Activated gamma-delta T cell treated with Interleukin-2 at 50 U/mL for 16 hours (primary cell): Measurements from ENCODE around the gene FIBCD1.

Source experiments
- DNase-seq: peaks from one replicate; pipeline ENCODE4 v3.0.0-alpha.2; 2020

The FIBCD1 gene

DNA sequence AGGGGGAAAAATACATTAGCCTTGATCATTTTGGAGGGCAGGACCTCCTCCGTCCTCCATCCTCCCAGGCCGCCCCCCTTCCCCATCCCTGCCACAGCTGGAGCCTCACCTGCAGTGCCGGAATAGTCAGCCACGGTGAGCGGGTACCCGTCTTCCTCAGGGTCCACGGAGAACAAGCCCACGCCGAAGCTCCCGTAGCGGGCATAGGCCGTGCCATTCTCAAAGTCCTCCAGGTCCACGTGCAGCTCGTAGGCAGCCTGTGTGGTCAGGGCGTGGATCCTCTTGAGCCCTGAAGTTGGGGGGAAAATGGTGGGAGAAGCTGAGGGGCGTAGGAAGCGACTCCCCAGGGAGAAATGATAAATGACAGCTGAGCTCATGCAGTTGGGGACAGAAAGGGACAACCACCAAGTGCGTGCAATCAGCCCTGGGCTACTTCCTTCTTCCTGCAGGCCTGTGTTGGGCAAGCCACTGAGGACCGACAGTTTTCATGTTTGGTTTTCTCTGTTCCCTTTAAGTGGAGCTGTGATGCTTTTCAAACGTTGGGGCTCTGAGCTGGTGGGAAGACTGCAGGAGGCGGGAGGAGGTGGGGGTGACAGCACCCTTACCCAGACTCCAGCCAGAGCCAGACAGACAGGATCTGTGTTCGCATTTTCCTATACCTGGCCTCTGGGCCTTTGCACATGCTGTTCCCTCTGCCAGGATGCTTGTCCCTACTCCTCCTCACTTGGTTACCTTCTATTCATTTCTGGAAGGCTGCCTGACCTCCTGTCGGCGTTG is 33.7 kb downstream of the FIBCD1 start:
- no peak for DNase-seq

DNA sequence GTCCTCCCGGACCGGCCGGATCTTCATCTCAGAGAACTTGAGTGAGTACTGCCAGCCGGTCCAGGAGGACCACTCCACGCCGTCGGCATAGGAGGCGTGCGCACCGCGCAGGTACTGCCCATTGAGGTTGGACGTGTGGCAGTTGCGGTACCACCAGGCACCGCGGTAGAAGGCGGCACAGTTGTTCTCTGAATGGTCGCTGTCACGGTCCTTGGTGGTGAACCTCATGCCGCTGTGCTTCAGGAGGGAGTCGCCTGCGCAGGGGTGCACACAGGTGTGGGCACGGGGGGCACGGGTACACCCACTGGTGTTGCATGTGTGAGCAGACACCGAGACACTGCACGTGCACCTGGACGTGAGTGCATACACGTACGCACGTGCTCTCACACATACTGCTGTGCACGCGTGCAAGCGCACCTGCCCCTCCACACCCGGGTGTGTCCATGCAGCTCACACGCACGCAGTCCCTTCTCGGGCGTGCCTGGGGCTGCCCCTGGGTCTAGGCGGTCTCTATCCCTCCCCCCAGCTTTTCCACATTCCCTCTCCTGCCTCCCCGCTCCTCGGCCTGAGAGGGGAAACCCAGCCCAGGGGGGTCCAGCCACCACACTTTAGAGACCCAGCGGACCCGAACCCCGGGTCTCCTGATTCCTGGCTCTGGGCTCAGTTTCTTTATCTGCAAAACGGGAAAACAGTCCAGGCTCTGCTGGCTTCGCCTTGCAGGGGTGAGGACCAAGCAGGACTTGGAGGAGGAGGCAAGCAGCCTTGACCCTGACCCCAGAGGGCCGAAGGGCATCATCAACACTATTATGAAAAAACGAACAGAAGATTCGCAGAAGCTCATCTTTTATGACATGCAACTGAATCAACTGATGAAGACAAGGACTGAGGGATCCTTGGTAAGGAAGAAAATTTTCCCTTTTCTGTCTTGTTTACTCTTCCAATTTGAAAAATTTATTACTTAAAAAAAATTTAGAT is 34.7 kb downstream of the FIBCD1 start:
- no peak for DNase-seq

DNA sequence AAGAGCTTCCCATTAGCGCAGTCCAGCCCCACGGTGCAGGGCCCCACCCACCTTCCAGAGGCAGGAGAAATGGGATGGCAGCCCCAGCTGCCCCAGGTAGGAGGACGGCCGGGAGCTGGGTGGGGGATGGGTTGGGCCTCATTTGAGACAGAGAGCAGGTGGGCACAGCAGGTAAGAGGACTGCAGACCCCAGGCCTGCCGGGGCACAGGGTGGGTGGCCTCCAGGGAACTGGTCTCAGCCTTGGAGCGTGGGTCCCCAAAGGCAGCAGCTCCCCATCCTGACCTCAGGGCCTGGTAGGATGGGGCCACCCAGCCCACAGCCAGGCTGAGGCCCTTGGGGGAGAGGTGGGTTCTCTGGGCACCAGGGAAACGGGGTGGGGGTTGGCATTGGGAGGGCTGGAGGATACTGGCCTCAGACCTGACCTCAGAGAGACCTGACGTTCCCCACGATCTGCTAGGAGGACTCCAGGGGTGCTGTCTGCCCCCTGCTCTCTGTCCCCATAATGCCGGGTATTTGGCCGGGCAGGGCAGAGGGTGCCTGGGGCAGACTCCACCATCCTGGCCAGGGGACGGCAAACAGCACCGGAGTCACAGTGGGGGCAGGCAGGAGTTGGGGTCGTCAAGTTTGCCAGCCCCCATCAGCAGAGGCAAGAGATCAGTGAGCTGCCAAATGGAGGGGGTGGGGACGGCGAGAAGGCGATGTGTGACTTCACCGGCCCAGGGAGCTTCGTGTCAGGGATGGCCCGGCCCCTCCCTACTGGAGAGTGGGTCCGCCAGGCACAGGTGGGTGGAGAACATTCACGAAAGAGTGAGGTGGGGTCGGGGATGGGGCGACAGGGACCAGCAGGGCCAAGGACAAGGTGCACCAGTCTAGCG is 35.6 kb downstream of the FIBCD1 start:
- no peak for DNase-seq

DNA sequence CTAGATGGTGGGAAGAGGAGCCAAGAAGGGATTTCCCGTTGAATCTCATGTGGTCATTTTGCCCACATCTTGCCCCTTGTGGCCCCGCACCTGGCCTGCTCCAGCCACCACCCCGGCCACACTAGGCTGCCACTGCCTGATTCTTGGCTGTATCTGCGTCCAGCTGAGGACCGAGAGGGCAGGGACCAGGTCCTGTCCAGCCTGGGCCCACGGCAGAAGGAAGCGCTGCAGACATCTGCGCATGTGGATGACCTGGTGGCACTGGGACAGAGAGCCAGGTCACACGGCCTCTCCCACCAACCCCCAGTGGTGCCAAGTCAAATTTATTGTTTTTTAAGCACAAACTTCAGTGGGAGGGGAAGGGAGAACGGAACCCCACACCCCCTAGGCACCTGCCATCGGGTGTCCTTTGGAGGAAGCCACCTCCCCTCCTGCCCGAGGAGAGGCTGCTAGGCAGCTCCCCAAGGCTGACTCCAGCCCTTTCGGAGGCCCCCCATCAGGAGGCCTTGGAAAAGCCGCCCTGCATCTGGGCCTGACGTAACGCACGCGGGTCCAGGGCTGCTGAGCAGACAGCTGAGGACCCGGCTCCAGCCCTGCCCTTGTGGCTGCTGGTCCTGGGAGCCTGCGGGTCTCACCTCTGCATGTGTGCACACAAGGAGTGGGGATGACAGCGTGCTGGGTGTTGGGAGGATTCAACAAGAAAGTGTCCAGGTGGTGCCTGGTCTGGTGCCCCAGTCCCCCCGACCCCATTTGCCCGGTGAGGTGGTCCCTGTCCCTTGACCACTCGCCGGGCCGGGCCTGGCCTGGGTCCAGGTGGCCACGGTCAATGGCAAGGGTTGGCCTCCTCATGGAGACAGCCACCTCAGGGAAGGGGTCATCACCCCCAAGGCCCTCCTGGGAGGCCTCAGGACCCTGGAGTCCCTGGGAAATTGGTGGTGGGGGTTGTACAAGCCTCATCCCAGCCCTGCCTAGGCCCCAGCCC is 36.6 kb downstream of the FIBCD1 start:
- no peak for DNase-seq

DNA sequence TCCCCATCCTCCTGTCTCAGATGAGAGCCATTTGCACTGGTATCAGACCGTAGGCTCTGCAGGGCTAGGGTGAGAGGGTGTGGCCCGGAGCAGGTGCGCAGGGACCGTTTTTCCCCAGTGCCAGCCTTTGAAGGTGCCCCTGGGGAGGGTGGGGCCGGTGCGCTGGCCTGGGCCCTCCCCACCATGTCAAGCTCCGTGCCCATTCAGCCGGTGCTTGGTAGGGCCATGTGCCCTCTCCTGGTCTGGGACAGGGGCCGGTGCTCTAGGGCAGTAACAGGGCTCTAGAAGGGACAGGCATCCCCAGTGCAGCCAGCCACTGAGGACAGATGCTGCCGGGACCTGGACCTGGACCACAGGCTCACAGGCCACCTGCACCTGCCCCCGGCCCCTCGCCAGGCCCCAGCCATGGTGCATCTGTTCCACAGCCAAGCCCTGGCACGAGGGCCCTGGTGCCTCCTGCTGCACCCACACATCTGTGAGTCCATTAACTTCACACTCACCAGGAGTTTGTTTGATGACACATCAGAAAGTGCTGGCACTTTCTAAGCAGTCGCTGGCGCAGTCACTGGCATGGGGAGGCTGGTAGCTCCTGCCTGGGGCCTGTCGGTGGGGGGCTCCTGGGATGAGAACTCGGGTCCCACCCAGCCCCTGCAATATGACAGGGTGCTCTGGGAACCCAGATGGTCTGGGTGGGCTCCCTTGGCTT is 37.4 kb downstream of the FIBCD1 start:
- DNase-seq = no peak

DNA sequence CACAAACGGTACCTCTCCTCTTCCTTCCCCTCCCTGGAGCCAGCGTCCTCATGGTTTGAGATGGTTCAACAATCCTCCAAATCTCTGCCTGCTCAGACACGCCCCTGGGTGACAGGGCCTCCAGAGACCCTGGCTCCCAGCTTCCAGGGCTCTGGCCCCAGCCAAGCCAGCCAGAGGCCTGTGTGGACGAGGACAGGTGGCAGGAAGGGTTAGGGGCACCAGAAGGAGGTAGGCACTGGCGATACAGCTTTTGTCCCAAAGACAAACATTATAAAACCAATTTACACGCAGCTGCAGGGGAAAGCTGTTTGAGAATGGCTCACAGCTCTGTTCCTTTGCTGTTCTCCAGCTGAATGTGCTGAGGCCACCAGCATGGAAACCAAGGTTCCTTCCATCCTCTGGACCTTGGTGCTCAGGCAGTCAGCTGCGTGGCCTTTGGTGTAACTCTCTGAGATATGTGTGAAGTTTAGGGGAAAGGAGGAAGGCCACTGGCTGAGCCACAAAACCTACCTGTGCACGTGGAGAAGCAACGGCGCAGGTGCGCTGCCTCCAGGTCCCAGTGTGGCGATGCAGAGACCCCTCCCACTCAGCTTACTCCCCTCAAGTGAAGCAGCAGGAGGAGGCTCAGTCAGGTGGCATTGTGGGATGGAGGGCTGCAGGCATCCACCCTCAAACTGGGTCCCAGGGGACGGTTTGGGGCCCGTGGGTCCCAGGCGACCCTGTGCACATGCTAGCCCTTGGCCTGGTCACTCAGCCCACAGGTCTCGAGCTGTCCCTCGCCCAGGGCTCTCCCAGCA is 38.1 kb downstream of the FIBCD1 start:
- DNase-seq = no peak

DNA sequence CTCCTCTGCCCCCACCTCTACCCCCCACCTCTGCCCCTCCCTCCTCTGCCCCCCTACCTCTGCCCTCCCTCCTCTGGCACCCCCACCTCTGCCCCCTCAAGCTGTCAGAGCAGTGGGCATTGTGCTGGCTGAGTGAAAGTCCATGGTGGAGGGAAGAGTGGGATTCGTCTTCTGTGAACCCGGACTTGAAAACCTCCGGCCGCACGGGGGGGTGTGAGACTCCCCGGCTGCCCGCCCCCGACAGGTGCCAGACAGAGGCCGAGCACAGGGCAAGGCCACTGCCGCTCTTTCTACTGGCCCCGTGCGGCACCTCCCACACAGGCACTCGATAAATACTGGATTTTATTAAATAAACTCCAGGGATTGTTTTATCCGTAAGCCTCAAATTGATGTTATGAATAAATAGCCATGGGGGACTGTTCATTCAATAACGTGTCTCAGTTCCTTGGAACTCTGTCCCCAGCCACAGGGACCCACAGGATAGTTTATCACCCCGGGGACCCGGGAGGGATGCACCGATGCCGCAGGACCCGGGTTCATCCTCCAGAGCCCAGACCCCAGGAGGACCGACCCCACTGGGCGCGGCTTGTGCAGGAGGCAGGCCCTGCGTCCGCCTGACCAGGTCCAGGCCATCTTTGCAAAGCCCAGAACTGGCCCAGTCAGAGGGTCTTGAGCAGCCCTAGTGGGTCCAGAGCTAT is 39.8 kb downstream of the FIBCD1 start:
- DNase-seq = no peak

DNA sequence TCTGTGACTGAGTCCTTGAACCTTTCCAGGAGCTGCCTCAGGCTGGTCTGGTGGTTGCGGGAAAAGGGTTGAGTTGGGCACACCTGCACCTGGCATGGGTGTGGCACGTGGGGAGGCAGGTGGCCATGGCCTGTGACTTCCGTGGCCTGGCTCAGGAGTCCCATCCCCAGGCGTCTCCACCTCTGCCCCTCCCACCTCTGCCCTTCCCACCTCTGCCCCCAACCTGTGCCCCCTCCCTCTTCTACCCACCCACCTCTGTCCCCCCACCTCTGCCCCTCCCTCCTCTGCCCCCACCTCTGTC is 40.5 kb downstream of the FIBCD1 start:
- no peak for DNase-seq

DNA sequence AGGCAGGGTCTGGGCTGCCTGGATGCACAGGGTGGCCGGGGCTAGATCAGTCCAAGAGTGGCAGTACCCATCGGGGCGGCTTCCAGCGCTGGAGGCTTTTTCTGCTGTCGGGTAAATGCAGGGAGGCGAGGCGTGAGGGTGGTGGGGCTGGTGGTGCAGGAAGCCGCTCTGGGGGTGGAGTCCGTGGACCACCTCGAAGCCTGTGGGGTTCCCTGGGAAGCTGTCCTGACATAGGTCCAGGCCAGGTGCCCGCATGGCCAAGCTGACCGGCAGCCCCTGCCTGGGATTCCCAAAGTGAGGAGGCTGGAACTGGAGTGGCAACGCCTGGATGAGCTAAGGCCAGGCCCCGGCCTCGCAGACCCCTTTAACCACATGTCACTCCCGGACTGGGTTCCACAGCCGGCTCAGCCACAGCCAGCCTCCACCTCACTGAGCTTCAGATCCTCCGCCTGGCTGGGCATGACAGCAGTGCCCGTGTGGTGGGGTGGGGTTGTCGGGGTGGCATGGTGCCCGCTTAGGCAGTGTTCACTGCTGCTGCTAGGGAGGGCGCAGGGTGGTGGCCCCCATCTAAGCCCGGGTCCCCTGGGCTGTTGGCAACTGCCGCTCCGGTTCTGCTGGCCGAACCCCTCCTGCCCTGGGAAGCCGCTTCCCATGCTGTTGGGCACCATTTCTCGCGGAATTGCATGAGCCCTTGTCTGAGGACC is 41.0 kb downstream of the FIBCD1 start:
- DNase-seq = no peak

DNA sequence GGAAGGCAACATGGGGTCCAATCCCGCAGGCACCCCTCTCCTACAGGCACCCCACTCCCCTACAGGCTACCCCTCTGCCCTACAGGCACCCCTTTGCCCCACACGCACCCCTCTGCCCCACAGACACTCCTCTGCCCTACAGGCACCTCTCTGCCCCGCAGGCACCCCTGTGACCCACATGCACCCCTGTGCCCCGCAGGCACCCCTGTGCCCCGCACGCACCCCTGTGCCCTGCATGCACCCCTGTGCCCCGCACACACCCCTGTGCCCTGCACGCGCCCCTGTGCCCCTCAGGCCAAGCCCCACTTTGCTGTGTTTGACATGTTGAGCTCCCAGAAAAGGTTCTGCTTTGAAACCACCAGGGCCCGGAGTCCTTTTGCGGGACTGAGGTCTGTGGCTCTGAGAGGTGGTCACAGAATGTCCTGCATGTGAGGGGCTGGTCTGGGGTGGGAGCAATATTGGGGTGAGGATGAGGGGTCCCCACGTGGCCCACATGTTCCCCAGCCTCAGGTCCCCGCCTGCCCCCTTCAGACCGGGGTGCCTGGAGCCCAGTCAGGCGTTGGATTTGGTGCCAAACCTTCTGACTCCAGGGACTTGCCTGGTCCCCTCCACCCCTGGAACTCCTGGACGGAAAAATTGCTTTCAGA is 41.8 kb downstream of the FIBCD1 start:
- DNase-seq = no peak

DNA sequence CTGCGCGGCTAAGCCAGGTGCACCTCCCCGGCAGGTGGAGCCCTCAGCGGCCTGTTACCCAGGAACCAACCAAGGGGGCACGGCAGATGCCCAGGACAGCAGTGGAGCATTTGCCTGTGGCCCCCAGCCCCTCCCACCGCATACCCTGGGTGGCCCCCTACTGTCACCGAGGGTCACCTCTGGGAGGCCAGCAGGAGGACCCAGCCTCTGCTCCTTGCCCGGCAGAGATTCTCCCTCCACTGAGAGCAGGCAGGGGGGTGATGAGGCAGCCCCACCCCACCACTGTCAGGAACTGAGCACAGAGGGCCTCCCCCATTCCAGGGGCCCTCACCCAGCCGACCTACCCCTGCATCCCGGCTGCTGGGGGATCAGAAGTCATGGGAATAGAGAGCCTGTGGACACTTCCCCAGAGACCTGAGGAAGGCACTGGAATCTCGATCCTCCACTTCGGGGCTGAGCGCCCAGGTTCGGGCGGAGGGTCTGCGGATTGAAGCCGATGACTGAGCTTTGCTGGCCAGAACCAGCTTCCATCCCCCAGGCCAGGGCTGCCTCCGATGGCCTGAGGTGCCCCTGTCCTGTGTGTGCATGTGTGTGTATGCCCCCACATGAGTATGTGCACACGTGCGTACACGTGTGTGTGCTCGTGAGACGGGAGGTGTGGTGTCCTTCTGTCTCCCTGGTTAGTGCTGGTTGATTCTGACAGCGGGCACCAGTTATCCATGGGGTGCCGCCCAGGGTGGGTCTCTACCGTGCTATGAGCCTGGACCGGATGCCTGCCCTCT is 42.6 kb downstream of the FIBCD1 start, which contains the start of gene QRFP:
QRFP (minus strand) TSS at position 580 of the 782 bp plus-strand sequence. CDS start 2,974 bp downstream, outside the sequence.
- no peak for DNase-seq

DNA sequence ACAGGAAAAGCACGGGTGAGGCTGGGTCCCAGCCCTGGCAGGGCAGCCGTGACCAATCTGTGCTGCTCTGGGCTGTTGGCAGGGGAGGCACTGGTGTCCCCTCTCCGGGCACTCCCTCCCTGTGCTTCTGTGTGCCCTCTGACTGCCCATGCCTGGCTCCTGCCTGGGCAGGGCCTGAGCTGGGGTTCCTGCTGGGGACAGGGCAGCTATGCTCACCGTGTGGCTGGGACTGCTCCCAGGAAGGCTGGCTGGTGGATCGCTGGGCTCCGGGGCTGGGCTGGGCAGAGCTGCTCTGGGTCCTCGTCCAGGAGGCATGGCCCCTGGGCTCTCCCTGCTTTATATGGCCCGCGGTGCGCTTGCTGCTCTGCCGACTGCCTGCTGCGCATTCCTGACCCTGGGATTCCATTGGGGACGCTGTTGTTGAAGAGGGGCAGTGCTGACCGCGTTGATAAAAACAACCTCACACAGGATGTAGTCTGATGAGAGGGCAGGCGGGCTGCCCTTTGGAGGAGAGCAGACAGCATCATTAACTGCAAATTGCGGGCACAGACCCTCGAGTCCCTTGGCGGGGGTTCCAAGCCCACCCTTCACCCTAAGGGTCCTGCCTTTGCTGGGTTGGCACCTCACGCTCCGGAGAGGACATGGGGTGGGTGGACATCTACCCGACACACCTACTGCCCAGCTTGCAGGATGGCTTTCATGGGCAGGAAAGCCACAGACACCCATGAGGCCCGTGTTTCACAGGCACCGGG is 43.4 kb downstream of the FIBCD1 start:
- DNase-seq = no peak

DNA sequence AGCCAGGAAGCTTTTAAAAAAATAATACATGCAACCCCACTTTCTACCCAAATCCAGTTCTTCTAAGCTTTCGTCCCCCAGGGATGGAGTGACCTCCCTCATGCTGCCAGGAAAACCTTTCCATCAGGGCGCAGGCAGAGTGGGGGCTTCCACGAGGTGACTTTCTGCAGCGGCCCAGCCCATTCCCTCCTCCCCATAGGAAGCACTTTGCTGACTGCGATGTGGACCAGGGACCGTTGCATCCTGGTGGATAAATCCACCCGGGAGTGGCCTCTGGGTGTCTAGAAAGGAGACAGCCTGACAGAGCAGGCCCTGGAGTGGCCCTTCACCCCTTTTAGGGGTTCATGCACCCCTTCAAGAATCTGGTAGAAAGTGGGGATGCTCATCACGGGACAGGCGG is 44.0 kb downstream of the FIBCD1 start:
- no peak for DNase-seq

DNA sequence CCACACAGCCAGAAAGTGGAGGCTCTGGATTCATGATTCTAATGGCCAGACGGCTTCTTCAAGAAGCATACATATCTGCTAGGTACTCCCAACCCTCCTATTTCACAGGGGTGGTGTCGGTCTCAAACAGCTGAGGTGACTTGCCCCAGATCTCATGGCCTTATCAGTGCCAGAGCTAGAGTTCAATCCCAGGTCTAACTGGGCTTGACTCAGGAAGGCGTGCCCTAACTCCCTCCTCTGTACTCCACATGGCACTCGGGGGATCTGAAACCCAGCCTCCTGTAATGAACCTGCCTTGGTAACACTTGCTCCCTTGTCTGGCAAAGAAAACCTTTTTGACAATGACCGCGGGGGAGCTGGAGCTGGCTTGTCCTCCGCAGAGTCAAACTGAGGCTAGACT is 44.5 kb downstream of the FIBCD1 start:
- no peak for DNase-seq

DNA sequence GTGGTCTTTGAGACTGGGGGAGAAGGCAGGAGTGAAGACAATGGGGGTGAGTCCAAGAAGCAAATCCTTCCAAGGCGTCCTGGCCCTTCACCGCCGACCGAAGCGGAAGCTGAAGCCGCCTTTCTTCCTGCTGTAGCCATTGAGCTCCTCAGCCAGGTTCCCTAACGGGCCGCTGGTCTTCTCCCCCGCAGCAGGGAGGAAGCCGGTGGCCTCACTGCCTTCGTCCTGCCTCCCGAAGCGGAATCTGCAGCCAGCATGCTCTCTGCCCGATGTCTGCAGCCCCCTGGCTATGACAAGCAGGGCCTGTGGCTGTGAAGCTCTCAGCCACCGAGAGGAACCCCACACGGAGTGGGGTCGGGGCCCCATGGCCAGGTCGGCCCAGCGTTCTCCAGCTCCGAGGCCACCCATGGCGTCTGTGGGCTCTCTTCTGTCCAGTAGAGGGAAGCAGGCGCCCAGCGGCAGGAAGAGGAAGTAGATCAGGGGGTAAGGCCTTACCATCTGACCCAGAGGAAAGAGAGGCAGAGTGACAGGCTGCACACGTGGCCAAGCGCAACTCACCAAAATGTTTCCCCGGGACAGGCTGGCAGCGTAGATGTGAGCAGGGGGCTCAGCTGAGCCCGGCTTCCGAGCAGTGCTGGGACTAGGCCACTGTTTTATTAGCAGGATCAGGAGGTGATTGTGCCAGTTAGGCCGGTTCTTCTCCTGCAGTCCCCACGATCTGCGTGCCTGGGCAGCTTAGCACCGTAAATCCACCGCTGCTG is 45.5 kb downstream of the FIBCD1 start:
- no peak for DNase-seq
